Measurements from ENCODE around the gene MRC2. TPM values are rescaled to one million over a fixed set of nuclear protein-coding genes. Genes with fewer than 3 reads are reported as not detected.

Gene MRC2
- total and polyA plus RNA-seq, 9 of the 15 experiments (the other 6 are each of a cell fraction or from before 2014, with no cell fraction given), result 0.28 to 11.5 (median 6.6) TPM

GRCh38 chr17:62681061-62681938, 53.8 kb downstream of the MRC2 start (continued):
- no peak for TF ChIP-seq TGIF2 (CRISPR knock-in tag; IDR thresholded peaks at IDR 0.05)
- TF ChIP-seq KDM4B (IDR thresholded peaks at IDR 0.05; ENCODE audit: borderline replicate concordance in 2 of 2, low read depth in 1 of 2), result no peak
- TF ChIP-seq BRF1 (IDR thresholded peaks at IDR 0.05; ENCODE audit: borderline replicate concordance, extremely low read depth, insufficient read length), result no peak
- no peak for TF ChIP-seq HINFP (tag; conservative IDR thresholded peaks at IDR 0.05; ENCODE audit: low read depth)
- TF ChIP-seq CREM (IDR thresholded peaks at IDR 0.05; ENCODE audit: low read depth), result no peak; the same call in 1 of the 2 replicates
- peak; percentile 83 for TF ChIP-seq STAT5A (IDR thresholded peaks at IDR 0.05; ENCODE audit: borderline replicate concordance, low read length)
- peak; percentile 69; the same call in 1 of the 2 replicates for TF ChIP-seq DMBX1 (CRISPR knock-in tag; IDR thresholded peaks at IDR 0.05; ENCODE audit: borderline replicate concordance)
- no peak for TF ChIP-seq LARP7 (IDR thresholded peaks at IDR 0.05)
- no peak for TF ChIP-seq PTRF (tag; IDR thresholded peaks at IDR 0.05)
- TF ChIP-seq ZBTB7A (IDR thresholded peaks at IDR 0.05; ENCODE audit: borderline replicate concordance, control insufficient read depth, low read depth, low read length), result peak; percentile 64; the same call in 1 of the 2 replicates
- TF ChIP-seq RBBP5 (IDR thresholded peaks at IDR 0.05; ENCODE audit: borderline replicate concordance, insufficient read depth, low read length, poor library complexity, severe bottlenecking), result peak; percentile 42
- no peak for TF ChIP-seq KLF13 (tag; IDR thresholded peaks at IDR 0.05; ENCODE audit: borderline replicate concordance, low read depth)
- TF ChIP-seq ELF1 (tag; IDR thresholded peaks at IDR 0.05), result no peak
- no peak for TF ChIP-seq THRAP3 (IDR thresholded peaks at IDR 0.05; ENCODE audit: borderline replicate concordance)
- no peak for TF ChIP-seq MCM2 (IDR thresholded peaks at IDR 0.05; ENCODE audit: low read depth)
- TF ChIP-seq GTF3C2 (IDR thresholded peaks at IDR 0.05; ENCODE audit: borderline replicate concordance, extremely low read depth, insufficient read length), result no peak
- no peak for TF ChIP-seq POLR3G (IDR thresholded peaks at IDR 0.05; ENCODE audit: extremely low read depth, insufficient read length, insufficient replicate concordance)
- TF ChIP-seq ZNF586 (CRISPR knock-in tag; conservative IDR thresholded peaks at IDR 0.05), result no peak
- peak; percentile 66 for TF ChIP-seq GABPB1 (CRISPR knock-in tag; IDR thresholded peaks at IDR 0.05)
- TF ChIP-seq, protein P1, sequence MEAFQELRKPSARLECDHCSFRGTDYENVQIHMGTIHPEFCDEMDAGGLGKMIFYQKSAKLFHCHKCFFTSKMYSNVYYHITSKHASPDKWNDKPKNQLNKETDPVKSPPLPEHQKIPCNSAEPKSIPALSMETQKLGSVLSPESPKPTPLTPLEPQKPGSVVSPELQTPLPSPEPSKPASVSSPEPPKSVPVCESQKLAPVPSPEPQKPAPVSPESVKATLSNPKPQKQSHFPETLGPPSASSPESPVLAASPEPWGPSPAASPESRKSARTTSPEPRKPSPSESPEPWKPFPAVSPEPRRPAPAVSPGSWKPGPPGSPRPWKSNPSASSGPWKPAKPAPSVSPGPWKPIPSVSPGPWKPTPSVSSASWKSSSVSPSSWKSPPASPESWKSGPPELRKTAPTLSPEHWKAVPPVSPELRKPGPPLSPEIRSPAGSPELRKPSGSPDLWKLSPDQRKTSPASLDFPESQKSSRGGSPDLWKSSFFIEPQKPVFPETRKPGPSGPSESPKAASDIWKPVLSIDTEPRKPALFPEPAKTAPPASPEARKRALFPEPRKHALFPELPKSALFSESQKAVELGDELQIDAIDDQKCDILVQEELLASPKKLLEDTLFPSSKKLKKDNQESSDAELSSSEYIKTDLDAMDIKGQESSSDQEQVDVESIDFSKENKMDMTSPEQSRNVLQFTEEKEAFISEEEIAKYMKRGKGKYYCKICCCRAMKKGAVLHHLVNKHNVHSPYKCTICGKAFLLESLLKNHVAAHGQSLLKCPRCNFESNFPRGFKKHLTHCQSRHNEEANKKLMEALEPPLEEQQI (IDR thresholded peaks at IDR 0.05), result 0 out of 2 replicates have a peak, but pooled peaks have one; percentile 38

Data from K562 (cell line).